COLO829 (cell line): Measurements from ENCODE around the gene RORB.
A peak's percentile ranks its signal among the peaks of the same experiment; 100 is the strongest.

Experiments
- DNase-seq: peaks from one replicate; pipeline ENCODE4 v3.0.0; 2012; ENCODE audit warnings: low spot score

The RORB gene

DNA sequence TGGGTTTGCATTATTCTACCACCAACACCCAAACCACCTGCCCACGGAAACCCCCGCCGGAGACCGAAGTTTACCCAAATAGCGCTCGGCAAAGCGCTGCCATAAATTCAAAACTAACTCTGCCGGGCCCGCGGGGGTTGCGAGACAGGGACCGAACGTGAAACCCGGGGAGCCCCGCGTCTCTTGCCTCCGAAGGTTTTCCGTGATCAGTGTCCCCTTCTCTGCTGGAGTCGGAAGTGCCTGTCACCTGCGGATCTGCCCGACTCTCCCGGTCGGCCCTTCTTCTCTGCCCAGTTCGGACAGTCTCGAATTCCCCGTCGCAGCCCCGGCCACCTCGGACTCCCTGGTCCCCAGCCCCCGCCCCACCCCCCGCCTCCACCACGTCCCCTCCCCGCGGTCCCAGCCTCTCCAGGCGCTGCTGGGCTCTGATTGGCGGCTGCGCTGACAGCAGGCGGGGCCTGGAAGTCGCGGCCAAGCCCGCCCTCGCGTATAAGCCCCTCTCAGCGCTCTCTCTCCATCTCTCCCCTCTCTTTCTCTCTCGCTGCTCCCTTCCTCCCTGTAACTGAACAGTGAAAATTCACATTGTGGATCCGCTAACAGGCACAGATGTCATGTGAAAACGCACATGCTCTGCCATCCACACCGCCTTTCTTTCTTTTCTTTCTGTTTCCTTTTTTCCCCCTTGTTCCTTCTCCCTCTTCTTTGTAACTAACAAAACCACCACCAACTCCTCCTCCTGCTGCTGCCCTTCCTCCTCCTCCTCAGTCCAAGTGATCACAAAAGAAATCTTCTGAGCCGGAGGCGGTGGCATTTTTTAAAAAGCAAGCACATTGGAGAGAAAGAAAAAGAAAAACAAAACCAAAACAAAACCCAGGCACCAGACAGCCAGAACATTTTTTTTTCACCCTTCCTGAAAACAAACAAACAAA, at the start of gene RORB:
TSS of gene RORB (plus strand) at position 517 of the 929 bp plus-strand sequence. CDS start 642 bp downstream, outside the sequence.
- DNase-seq, result peak; percentile 36

DNA sequence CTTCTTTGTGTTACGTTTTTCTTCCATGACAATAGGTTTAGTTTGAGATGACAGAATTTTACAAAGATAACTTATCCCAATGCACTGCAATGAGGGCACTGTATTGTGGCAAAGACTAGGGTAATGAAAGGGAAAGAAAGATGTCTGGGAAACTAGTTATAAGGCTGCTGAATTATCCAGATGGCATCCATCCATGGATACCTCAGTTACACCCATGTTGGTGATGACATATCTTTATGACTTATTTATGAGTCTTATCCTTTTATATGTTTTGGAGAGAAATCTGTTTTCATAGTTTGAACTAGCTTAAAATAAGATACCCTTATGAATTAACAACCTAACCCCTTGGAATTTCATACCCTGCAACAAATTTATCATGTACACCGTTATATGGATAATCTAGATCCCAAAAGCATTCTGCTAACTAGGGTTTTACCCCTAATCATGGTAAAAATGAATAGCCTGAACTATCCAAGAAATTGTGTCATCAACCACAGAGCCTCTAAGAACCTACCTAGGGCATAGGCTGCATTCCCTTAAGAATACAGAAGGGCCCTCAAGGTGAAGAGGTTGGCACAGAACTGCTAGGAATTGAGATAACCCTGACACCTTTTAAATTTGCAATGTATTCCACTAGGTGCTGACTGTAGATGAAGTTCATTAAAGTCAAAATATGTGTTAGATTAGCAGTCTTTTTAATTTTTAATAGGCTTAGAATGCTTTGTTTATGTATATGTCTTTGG, 49.5 kb upstream of the RORB start:
- DNase-seq, result no peak

DNA sequence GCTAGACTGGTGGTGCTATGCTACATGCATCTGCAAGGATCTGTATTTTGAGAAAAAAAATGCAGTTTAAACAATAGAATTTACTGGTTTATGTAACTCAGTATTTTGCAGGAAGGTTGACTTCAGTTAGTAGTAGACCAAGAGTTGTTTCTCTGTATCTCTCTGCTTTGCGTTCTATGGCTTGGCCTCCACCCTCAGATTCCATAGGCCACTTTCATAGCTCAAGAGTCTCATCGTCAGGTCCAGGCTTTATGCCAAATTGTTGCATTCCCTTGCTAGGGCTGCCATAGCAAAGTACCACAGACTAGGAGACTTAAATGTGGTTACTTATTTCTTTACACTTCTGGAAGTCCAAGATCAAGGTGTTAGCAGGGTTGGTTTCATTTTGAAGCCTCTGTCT, 48.1 kb upstream of the RORB start:
- no peak for DNase-seq

DNA sequence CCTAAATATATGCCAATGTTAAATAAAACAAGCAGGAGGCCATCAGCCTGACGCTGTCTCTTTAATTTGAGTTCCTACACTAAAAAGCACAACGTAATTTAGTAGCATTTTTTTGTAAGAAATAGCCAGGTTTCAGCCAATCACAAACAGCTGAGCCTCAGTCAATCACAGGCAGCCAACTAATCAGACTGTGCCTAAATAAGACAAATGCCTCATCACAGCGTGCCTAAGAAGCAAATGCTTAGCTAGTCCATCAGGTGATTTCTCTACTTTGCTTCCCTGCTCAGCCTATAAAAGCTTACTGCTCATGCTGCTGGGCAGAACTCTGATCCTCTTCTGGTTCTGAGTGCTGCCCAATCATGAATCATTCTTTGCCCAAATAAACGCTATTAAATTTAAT, 38.3 kb upstream of the RORB start:
- DNase-seq, result no peak

DNA sequence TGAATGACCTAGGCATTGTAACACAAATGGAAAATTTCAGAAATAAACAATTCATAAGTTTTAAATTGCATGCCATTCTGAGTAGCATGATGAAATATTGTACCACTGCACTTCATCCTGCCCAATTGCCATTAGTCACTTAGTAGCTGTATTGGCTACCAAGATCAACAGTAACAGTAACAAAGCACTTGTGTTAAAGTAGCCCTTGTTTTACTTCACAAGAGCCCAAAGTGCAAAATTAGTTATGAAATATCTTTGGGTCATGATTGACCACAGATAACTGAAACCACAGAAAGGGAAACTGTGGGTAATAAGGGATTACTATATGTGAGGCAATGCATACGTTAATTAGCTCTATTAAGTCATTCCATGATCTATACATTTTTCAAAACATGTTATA, 33.3 kb upstream of the RORB start:
- no peak for DNase-seq

DNA sequence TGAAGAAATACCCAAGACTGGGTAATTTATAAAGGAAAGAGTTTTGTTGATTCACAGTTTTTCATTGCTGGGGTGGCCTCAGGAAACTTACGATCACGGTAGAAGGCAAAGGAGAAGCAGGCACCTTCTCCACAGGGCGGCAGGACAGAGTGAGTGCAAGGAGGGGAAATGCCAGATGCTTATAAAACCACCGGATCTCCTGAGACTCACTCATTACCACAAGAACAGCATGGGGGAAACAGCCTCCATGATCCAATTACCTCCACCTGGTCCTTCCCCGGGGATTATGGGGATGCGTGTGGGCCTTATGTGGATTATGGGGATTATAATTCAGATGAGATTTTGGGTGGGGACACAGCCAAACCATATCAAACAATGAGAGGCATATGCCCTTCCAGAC, 18.5 kb upstream of the RORB start:
- no peak for DNase-seq

DNA sequence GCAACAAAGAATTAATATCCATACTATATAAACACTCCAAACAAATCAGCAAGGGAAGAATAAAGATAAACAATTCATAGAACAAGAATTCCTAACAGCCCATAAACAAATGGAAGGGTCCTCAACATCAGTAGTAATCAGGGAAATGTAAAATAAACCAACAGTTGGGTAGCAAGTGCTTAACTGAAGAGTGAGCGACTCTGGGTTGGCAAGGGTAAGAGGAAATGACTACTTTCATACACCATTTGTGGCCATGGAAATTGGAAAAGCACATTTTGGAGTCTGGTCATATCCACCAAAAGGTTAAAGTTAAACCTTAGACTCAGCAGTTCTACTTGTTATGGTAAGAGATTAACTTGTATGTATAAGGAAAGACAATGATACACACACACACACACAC, 17.4 kb upstream of the RORB start:
- DNase-seq, result no peak

DNA sequence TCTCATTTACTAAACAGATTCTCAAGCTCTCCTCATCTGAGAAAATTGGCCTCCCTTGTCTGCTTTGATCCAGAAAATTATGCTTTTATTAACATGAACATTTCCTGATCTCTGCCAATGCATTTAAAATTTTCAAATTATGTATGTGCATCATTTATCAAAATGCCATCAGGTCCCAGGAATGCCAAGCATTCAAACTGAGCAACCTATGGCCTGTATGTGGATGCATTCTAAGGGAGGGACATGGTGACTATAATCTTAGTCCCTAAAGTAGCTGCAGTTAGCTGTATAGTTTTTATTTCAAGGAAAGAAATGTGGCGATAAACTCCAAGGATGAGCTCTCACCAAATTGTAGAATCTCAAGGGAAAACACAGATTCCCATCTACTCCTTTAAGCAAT, 9.7 kb upstream of the RORB start:
- no peak for DNase-seq

DNA sequence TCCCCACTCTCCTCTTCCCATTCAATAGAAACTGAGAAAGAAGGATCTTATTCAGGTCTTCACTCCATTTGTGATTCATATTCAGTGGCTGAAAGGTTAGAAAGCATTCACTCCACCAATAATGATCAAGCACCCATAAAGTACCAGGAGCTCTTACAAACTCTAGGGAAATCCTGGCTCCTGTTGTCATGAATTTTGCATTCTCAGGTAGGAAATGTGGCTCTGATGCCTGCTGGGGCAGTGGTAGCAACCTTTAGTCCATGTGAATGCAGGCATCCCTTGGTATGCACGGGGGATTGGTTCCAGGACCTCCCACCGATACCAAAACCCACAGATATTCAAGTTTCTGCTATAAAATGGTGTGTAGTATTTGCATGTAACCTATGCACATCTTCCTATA, 3.6 kb upstream of the RORB start:
- no peak for DNase-seq

DNA sequence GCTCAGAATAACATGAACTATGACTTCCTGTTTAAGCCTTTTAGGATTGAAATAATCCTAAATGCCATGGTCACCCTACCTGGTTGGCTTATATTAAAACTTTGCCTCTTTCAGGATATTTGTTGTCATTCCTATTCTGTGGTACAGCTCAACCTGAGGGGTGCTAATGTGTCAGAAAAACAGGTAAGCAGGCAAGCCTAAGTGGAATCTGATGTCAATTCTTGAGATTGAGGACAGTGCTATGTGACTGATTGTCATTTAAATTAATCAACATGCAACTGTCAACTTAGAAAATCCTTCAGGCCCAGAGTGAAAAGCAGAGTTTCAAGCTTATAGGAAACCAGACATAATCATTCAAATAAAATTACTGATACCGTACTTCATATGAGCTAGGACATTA, 2.6 kb upstream of the RORB start:
- DNase-seq, result no peak

DNA sequence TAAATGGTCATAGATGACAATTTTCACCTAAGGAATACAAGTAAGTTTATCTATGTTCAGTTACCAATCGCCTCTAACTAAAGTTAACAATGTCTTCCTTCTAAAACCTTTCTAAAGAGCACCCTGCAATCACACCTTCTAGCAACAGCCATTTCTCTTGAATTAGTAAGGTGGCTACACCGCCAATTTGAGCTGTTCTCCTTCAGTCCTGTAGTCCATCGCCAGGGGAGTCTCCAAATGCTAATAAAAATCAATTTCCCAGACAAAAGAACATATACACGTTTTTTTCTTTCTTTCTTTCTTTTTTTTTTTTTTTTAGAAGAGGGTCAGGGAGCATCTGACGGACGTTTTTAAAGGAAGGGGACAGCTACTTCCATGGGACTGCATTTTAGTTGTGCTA, 729 bp upstream of the RORB start:
- no peak for DNase-seq

DNA sequence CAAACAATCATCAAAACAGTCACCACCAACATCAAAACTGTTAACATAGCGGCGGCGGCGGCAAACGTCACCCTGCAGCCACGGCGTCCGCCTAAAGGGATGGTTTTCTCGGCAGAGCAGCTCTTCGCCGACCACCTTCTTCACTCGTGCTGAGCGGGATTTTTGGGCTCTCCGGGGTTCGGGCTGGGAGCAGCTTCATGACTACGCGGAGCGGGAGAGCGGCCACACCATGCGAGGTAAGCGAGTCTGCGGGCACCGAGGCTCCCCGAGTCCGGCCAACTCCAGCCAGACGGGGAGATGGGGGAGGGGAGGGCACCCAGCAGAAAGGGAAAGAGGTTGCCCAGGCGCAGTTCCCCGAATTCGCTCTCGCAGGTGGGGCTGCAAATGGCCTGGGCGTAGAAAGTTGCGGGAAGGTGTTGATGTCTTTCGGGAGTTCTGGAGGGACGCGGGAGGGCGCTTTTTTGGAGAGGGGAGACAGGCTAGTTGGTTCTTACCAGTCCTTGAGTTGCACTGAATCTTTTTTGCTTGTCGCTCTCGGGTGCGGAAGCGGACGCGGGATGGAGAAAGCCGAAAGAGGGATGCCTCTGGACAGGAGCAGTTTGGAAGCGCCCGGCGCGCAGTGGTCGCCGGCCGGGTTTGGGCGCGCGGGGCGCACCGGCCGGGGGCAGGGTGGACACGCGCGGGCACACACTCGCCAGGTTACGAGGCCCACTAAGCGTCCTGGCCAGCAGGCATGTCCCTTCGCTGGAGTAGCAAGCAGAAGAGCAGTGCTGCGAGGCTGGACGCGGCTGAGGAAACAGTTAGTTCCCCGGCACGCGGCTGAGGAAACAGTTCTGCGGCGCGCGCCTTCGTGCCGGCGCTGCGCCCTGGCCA, 849 bp downstream of the RORB start:
- no peak for DNase-seq

DNA sequence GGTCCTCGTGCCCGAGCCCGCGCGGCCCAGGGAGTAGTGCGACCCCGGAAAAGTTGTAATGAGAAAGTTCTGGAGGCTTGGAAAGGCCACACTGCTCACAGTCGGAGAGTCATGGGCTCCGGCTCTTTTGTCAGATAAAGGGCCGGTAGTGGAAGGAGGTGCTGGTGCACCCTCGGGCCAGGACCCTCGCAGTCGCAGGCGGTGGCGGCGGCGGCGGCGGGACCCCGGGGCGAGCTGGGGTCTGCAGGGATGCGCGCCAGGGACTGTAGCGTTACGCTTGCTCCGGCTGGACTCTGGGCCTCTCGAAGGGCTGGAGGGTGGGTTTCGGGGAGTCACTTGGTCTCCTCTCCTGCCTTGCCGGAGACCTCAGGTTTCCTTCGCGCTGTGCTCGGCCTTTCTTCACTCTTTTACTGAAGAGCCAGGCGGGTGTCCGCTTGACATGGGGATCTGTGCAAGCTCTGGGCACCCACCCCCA, 1.5 kb downstream of the RORB start:
- DNase-seq, result no peak

DNA sequence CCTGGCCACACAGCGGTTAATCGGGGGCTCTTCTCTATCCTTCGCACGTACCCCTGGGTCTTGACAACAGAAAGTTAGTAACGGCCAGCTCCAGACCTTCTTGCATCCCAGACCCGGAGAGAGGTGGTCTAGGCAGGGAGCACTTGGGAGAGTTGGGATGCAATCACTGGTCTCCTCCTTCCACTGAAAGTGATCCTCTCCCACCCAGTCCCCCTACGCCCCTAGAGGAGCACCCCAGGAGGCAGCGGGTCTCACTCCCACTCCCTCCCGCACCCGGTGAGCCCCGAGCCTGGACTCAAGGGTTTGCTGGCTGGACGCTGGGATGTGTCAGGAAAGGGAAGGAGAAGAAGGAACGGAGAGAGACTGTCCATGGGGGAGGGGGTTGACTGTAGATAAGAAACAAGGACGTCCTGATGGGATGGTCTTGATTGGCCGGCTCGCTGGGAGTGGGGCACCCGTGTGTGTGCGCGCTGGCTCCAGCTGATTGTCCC, 2.0 kb downstream of the RORB start:
- DNase-seq, result no peak

DNA sequence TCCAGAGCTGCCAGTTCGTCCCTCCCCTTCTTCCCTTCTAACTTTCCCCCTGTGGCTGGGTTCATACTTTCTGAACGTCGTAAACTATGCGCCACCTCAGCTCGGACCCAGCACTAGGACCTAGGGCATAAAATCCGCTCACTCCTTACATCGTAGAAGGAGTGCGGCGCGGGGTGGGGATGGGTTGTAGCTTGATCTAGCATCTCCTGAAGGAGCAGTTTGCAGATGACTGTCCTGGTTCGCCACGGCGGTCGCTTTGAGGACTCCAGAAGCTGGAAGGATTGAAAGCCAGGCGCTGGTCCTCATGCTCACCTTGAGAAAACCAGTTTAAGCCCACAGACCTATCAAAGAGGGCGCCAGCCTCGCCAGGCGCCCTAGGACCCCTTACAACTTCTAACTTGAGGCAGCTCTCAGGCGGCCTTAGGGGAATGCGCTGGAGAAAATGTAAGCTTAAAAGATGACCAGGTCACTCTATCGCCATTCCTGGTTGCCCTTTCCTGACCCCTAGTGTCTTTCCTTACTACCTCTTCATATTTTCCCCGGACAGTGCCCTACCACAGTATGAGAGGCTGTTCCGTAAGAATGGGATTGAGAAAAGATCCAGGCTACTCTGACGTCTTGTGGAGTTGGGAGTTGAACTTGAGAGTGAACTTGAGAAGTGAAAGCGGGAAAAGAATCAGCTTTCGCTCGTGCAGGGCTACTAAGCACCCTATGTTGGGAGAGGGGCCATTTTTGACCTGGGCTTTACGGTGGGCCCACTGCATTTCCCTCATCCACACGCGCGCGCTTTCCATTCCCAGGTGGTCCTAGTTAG, 2.8 kb downstream of the RORB start:
- no peak for DNase-seq

DNA sequence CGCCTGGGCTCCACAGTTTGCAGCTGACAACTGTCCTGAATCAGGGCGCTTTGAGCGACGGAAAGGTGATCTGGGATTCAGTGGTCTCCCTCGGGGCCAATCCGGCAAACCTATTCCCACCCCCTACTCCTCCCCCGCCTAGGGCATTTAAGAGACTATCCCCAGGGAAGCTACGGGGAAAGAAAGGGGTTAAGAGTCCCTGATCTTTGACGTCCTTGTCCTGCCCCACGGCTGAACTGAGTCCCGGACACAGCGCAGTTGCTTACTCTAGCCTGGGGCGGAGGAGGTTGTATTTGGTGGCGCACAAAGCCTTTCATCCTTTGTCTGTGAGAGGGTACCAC, 3.4 kb downstream of the RORB start:
- DNase-seq, result no peak

DNA sequence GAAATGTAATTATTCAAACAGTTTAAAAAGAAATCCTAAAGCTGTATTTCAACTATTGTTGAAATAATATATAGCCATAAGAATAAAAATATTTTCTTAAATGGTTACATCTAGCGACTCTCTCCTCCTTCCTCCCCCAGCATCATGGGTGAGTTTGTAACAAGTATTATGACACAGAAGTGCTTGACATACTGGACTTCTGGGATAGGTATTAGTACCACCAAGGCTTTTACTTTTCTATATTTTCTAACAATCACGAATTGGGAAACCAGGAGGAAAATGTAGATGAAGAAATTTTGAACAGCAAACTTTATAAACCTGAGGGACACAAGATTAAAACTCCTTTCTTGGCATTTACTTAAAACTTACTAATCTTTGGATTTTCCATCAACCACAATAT, 4.4 kb downstream of the RORB start:
- no peak for DNase-seq

DNA sequence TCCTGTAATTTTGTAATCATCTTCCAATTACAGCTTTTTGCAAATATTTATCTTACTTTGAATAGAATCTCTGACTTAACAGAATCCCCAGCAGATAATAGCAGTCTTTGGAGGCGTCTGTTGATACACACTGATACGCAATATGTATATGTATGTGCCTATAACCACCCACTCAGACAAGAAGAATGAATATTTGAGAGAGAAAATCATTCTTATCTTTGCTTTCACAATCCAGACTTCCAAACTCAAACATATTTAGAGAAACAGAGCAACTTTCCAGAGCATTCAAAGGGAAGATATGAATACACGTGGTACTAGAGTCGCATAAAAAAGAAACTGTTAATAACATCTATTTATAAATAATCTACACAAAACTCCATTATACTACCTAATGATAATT, 6.1 kb downstream of the RORB start:
- DNase-seq, result no peak

DNA sequence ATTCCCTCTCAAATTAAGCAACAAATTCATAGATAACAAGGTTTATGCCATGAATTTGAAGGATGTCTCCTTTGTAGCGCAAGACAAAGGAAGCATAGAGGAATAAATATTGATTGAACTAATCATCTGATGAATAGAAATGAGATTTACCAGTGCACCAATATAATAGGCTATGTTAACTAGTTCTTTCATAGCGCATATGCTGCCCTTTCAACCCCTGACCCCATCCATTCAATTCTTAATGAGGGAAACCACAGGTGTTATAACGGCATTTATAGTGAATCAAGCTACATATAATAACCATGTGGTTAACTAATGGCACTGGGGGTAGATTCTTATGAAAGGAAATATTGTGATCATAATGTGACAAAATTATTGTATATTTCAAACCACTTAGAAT, 6.5 kb downstream of the RORB start:
- no peak for DNase-seq

DNA sequence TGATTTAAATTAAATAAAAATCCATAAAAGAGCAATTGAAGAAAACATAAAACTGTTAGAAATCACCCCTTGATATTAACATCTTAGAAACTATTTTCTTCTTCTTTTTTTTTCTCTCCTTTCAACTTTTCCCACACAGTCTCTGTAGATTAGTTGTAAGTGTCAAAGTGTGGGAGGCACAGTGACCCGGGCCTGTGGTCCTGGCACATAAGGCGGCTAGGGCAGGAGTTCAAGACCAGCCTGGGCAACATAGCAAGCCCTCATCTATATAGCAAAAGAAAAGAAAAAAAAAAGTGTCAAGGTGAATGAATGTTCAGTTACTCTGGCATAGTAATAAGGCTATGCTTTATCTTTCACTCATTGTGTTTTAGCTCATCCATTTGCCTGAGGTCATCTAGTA, 14.2 kb downstream of the RORB start:
- DNase-seq, result no peak

DNA sequence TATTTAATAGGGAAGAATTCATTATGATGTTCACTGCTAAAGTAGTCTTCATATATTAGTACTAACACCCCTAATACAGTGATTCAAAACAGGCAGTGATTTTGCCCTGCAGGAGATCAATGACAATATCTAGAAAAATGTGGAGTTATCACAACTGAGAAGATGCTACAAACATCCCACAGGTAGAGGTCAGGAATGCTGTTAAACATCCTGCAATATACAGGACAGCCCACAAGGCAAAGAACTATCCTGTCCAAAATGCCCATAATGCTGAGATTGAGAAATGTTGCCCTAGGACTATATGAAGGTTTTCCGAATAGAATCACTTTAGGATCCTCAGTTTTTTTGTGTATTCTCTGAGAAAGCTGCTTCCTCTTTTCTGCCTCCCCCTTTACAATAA, 15.3 kb downstream of the RORB start:
- no peak for DNase-seq
